ENCODE results near the gene DNAI1.
A peak's percentile ranks its signal among the peaks of the same experiment; 100 is the strongest.

The DNAI1 gene

DNA sequence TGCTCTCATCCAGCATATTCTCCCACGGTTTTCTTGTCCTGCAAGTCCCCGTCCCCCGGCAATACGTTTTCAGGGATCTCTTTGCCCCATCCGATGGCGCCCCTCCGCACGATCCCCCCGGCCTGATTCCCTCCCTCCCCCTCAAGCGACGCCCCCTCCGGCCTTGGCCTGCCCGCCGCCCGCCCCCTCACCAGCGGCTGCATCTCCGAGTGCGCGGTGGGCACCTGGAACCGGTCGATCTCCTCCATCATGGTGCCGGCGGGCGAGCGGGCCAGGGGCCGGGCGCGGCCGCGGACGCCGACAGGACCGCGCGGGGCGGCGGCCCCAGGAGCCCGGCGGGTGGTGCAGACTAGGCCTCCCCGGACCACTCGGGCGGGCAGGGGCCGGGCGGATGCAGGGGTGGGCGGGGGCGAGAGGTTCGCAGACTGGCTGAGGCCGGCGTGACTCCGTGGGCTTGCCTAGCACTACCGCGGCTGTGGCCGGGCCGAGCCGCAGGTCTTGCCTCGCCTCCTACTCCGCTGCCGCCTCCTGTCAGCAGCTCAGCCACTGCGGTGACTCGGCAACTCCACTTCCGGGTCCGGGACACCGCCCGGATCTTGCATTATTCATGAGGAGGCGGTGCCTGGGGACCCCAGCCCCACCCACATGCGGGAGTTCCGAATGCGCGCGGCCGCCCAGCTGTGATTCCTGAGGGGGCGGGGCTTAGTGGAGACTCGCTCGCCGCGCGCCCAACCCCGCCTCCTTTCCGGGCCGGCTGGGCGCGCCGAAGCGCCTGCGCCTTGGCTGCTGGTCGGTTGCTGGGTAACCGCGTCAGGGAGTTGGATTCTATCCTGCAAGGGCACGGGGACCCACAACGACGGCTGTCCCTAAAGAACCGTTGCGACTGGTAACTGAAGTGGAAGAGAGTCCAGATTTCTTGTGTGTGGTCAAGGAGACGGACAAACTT lies at the start of gene DNAI1, which contains the start of gene FAM219A:
TSS of gene DNAI1 (plus strand) at position 793 of the 946 bp plus-strand sequence. CDS start 201 bp downstream, outside the sequence.
TSS of gene FAM219A (minus strand) at position 558 of the 946 bp plus-strand sequence. CDS start at position 251, 307 bp downstream.
- TF ChIP-seq, protein P1, sequence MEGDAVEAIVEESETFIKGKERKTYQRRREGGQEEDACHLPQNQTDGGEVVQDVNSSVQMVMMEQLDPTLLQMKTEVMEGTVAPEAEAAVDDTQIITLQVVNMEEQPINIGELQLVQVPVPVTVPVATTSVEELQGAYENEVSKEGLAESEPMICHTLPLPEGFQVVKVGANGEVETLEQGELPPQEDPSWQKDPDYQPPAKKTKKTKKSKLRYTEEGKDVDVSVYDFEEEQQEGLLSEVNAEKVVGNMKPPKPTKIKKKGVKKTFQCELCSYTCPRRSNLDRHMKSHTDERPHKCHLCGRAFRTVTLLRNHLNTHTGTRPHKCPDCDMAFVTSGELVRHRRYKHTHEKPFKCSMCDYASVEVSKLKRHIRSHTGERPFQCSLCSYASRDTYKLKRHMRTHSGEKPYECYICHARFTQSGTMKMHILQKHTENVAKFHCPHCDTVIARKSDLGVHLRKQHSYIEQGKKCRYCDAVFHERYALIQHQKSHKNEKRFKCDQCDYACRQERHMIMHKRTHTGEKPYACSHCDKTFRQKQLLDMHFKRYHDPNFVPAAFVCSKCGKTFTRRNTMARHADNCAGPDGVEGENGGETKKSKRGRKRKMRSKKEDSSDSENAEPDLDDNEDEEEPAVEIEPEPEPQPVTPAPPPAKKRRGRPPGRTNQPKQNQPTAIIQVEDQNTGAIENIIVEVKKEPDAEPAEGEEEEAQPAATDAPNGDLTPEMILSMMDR (conservative IDR thresholded peaks at IDR 0.05; ENCODE audit: control insufficient read depth, insufficient read depth, low read depth, low read length): no peak
- peak; percentile 97 for DNase-seq (ENCODE audit: low read depth)
- peak within 1 kb of the TSS; percentile 78 for H3K4me3 ChIP-seq (ENCODE audit: control insufficient read depth, low read depth, low read length)

DNA sequence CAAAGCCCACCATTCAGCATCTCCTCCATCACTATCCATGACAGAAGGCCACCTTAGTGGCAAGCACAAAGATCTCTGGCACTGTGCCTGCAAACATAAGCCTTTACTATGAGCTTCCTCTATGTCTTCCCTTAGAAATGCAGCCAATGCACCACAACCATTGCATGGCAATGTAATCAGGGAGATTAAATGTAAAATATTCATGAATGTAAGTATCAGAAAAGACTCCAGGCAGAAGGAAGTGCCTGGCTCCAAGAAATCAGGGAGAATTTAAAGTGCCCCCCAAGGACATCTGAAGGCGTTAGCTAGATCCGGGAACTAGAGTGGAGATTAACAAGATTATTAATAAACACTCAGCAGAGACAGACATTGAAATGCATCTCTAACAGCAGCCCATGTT lies 49.5 kb upstream of the DNAI1 start:
- TF ChIP-seq, protein P1 (conservative IDR thresholded peaks at IDR 0.05; ENCODE audit: control insufficient read depth, insufficient read depth, low read depth, low read length): no peak
- DNase-seq (ENCODE audit: low read depth): no peak
- no peak overlapping the region for H3K4me3 ChIP-seq (ENCODE audit: control insufficient read depth, low read depth, low read length)

DNA sequence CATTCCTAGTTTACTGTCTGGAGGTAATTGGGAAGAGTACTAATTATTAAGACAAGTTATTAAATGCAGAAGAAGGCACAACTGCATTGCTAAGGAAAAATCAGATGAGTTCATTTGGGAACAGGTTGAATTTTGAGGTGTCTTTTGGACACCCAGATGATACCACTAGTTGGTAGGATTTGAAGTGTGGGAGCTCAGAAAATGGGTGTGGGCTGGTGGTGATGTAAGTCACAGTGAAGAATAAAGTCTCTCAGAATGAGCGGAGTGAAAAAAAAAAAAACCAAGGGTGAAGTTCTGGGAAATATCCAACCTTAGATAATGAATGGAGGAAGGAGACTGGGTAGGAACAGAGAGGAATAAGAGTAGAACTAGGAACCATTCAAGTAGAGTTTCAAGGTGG lies 46.3 kb upstream of the DNAI1 start:
- no peak for DNase-seq (ENCODE audit: low read depth)
- TF ChIP-seq, protein P1 (conservative IDR thresholded peaks at IDR 0.05; ENCODE audit: control insufficient read depth, insufficient read depth, low read depth, low read length): no peak
- H3K4me3 ChIP-seq (ENCODE audit: control insufficient read depth, low read depth, low read length): no peak overlapping the region

DNA sequence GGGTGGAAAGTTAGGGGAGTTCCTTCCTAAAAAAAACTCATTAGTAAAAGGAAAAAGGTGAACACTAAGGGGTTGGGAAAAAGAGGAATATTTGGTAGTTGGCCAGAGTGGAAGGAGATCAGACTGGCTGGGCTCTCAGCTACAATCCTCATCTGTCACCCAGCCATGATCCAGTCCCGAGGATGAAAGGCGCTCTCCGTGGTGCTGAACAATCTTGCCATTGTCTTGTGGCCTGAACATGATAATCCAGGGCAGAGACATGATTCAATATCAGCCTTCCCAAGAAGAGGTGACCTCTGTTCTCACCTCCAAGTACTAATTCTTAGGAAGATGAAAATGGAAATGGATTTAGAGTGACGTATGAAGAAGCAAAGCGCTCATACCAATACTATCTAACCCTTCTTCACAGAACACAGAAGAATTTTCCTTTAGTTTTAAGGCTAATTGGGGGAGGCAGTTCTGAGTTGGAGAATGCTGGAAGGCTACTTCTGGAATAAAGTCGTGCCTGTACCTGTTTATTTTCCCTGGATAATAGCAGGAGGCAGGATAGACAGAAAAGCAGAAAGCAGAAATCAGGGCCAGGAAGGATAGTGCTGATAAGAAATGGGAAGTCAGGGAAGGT lies 45.3 kb upstream of the DNAI1 start:
- TF ChIP-seq, protein P1 (conservative IDR thresholded peaks at IDR 0.05; ENCODE audit: control insufficient read depth, insufficient read depth, low read depth, low read length): no peak
- DNase-seq (ENCODE audit: low read depth): peak; percentile 59
- H3K4me3 ChIP-seq (ENCODE audit: control insufficient read depth, low read depth, low read length): no peak overlapping the region

DNA sequence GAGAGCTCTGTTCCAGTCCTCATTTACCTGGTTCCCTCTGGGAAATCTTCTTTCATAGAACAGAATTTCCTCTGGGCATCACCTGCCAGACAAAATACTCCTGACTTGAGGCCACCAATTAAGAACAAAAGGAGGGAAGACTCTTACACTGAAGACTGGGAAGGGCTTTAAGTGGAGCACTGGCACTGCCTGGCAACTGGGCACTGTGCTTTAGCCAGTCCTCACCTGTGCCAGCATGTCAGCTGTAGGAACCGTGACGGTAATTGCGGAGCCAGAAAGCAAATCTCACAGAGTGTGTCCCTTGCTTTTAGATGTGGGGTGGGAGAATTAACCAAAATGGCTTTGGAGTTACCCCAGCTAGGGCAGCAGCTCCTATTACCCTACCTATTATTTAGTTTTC lies 40.9 kb upstream of the DNAI1 start:
- TF ChIP-seq, protein P1 (conservative IDR thresholded peaks at IDR 0.05; ENCODE audit: control insufficient read depth, insufficient read depth, low read depth, low read length): no peak
- no peak overlapping the region for H3K4me3 ChIP-seq (ENCODE audit: control insufficient read depth, low read depth, low read length)
- no peak for DNase-seq (ENCODE audit: low read depth)

DNA sequence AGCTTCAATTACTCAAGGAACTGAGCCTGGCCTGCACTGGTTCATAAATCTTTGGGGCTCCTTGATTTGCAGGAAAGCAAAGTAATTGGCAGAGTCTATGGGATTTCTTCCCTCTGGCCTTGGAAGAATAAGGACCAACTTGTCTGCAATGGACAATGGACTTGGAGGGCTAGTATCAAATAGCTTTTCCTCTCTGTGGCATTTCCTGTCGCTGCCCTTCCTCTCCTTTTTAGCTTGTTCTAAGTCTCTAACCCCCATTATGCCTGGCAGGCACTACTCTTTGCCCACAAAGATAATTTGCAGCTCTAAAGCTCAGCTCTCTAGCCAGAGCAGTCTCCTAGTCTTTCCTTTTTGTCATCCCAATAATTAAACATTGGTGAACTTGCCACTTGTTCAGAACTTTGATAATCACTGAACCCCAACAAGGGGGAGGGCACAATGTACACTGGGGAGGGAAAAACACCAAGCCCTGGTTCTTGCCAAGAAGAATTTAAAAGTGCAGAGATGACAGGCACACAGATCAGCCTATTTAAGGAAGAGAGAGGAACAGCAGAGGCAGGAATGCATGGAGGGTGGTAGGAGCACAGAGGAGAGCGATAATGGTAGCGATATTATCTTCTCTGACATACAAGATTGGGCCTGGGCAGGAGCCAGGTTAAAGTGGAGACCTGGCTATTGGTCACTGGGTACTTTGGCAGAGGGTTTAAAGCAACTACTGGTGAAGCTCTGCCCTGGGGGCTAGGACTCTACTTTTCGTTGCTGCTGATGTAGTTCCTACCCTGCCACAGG lies 38.7 kb upstream of the DNAI1 start:
- no peak overlapping the region for H3K4me3 ChIP-seq (ENCODE audit: control insufficient read depth, low read depth, low read length)
- DNase-seq (ENCODE audit: low read depth): no peak
- TF ChIP-seq, protein P1 (conservative IDR thresholded peaks at IDR 0.05; ENCODE audit: control insufficient read depth, insufficient read depth, low read depth, low read length): no peak

All from fibroblast of mammary gland (primary cell).